H9 (cell line): ENCODE data around the gene FREM1. TPM values are rescaled to one million over a fixed set of nuclear protein-coding genes. Genes with fewer than 3 reads are reported as not detected.

ENCODE experiments used
- DNase-seq: peaks from one replicate; pipeline ENCODE4 v3.0.0-alpha.2; 2017
- H2AFZ ChIP-seq: one replicate; pipeline ENCODE4 v1.6.1; 2013; ENCODE audit warnings: mild to moderate bottlenecking, low read length, control low read depth, moderate library complexity
- H2AK5ac ChIP-seq: 2 replicates; pipeline ENCODE4 v1.6.1; 2013; ENCODE audit warnings: low read length, control low read depth, mixed read lengths; ENCODE audit not compliant: insufficient read length
- H2BK120ac ChIP-seq: one replicate; pipeline ENCODE4 v1.6.1; 2013; ENCODE audit warnings: low read depth, mild to moderate bottlenecking, low read length, control low read depth, inconsistent platforms; ENCODE audit not compliant: poor library complexity, severe bottlenecking
- H2BK12ac ChIP-seq: 2 replicates; pipeline ENCODE4 v1.6.1; 2013; ENCODE audit warnings: low read length, control low read depth, mixed read lengths, low read depth; ENCODE audit not compliant: insufficient read length
- H2BK15ac ChIP-seq: 2 replicates; pipeline ENCODE4 v1.6.1; 2013; ENCODE audit warnings: low read depth, low read length, control low read depth
- H2BK20ac ChIP-seq: one replicate; pipeline ENCODE4 v1.6.1; 2013; ENCODE audit warnings: low read depth, mild to moderate bottlenecking, low read length, control low read depth, inconsistent platforms; ENCODE audit not compliant: poor library complexity, severe bottlenecking
- H2BK5ac ChIP-seq: 2 replicates; pipeline ENCODE4 v1.6.1; 2013; ENCODE audit warnings: low read length, control low read depth, mixed read lengths; ENCODE audit not compliant: insufficient read length
- H3K14ac ChIP-seq: 2 replicates; pipeline ENCODE4 v1.6.1; 2013; ENCODE audit warnings: low read length, control low read depth; ENCODE audit not compliant: insufficient read depth
- H3K18ac ChIP-seq: 2 replicates; pipeline ENCODE4 v1.6.1; 2013; ENCODE audit warnings: low read depth, mild to moderate bottlenecking, mixed read lengths, low read length, control low read depth; ENCODE audit not compliant: insufficient read length
- H3K23ac ChIP-seq: 2 replicates; pipeline ENCODE4 v1.6.1; 2013; ENCODE audit warnings: low read length, control low read depth, mixed read lengths, low read depth; ENCODE audit not compliant: insufficient read length
- H3K23me2 ChIP-seq: 2 replicates; pipeline ENCODE4 v1.6.1; 2013; ENCODE audit warnings: low read depth, mild to moderate bottlenecking, mixed read lengths, low read length, control low read depth; ENCODE audit not compliant: insufficient read length, poor library complexity, severe bottlenecking
- H3K27ac ChIP-seq: 2 replicates; pipeline ENCODE4 v1.5.1; 2013; ENCODE audit warnings: low read length, control low read depth, mixed read lengths, low read depth; ENCODE audit not compliant: insufficient read length
- H3K27me3 ChIP-seq: 2 replicates; pipeline ENCODE4 v1.6.1; 2013; ENCODE audit warnings: low read length, control low read depth, inconsistent platforms; ENCODE audit not compliant: insufficient read depth
- H3K4ac ChIP-seq: 2 replicates; pipeline ENCODE4 v1.6.1; 2013; ENCODE audit warnings: low read depth, mild to moderate bottlenecking, control low read depth, inconsistent platforms, low read length, moderate library complexity
- H3K4me1 ChIP-seq: 2 replicates; pipeline ENCODE4 v1.6.1; 2013; ENCODE audit warnings: low read length, control low read depth, inconsistent platforms; ENCODE audit not compliant: insufficient read depth
- H3K4me2 ChIP-seq: 2 replicates; pipeline ENCODE4 v1.6.1; 2013; ENCODE audit warnings: low read length, control low read depth, mixed read lengths; ENCODE audit not compliant: insufficient read length, insufficient read depth
- H3K56ac ChIP-seq: 2 replicates; pipeline ENCODE4 v1.6.1; 2013; ENCODE audit warnings: low read depth, mild to moderate bottlenecking, mixed read lengths, low read length, control low read depth; ENCODE audit not compliant: insufficient read length
- H3K79me1 ChIP-seq: 2 replicates; pipeline ENCODE4 v1.6.1; 2013; ENCODE audit warnings: low read depth, mild to moderate bottlenecking, moderate library complexity, low read length, control low read depth, inconsistent platforms; ENCODE audit not compliant: insufficient read depth, poor library complexity, severe bottlenecking
- H3K79me2 ChIP-seq: 2 replicates; pipeline ENCODE4 v1.6.1; 2013; ENCODE audit warnings: low read length, control low read depth, inconsistent platforms; ENCODE audit not compliant: insufficient read depth
- H3K9ac ChIP-seq: 2 replicates; pipeline ENCODE4 v1.6.1; 2013; ENCODE audit warnings: low read length, control low read depth, mixed read lengths; ENCODE audit not compliant: insufficient read length; ENCODE audit errors: extremely low read depth
- H3K9me3 ChIP-seq: one replicate; pipeline ENCODE4 v1.6.1; 2013; ENCODE audit warnings: low read depth, low read length, inconsistent platforms; ENCODE audit not compliant: control insufficient read depth
- H3T11ph ChIP-seq: one replicate; pipeline ENCODE4 v1.6.1; 2013; ENCODE audit warnings: mild to moderate bottlenecking, low read length, control low read depth, inconsistent platforms
- H4K20me1 ChIP-seq: one replicate; pipeline ENCODE4 v1.6.1; 2013; ENCODE audit not compliant: control insufficient read depth, insufficient read length, insufficient read depth
- H4K5ac ChIP-seq: 2 replicates; pipeline ENCODE4 v1.6.1; 2013; ENCODE audit warnings: low read depth, mild to moderate bottlenecking, mixed read lengths, low read length, control low read depth; ENCODE audit not compliant: insufficient read length
- H4K8ac ChIP-seq: replicated peaks from 2 replicates; pipeline ENCODE4 v1.6.1; 2013; ENCODE audit warnings: low read length, control low read depth, mixed read lengths, low read depth; ENCODE audit not compliant: insufficient read length
- H4K91ac ChIP-seq: 2 replicates; pipeline ENCODE4 v1.6.1; 2013; ENCODE audit warnings: low read depth, mild to moderate bottlenecking, moderate library complexity, mixed read lengths, low read length, control low read depth; ENCODE audit not compliant: insufficient read length
- H3K27ac Mint-ChIP-seq, 3 experiments: 2 replicates in 2 of 3; 3 replicates in 1 of 3; pipeline ENCODE4 v1.8.0; 2020 to 2021; ENCODE audit warnings: mixed read lengths in 3 of 3, mild to moderate bottlenecking in 1 of 3, moderate library complexity in 1 of 3
- H3K27me3 Mint-ChIP-seq: 2 replicates; pipeline ENCODE4 v1.8.0; 2021; ENCODE audit warnings: low read depth, mild to moderate bottlenecking, moderate library complexity, mixed read lengths
- H3K36me3 Mint-ChIP-seq, 3 experiments: 2 replicates in 2 of 3; 3 replicates in 1 of 3; pipeline ENCODE4 v1.8.0; 2020 to 2021; ENCODE audit warnings: low read depth in 3 of 3, mixed read lengths in 3 of 3; ENCODE audit not compliant: insufficient read depth in 1 of 3
- H3K4me1 Mint-ChIP-seq, 2 experiments: 2 replicates each; pipeline ENCODE4 v1.8.0; 2020; ENCODE audit warnings: mixed read lengths in 2 of 2
- H3K4me3 Mint-ChIP-seq, 2 experiments: 2 replicates in 1 of 2; 3 replicates in 1 of 2; pipeline ENCODE4 v1.8.0; 2020 to 2021; ENCODE audit warnings: mild to moderate bottlenecking in 2 of 2, mixed read lengths in 2 of 2, moderate library complexity in 1 of 2
- H3K9me3 Mint-ChIP-seq, 2 experiments: 2 replicates in 1 of 2; 3 replicates in 1 of 2; pipeline ENCODE4 v1.8.0; 2020; ENCODE audit warnings: mild to moderate bottlenecking in 2 of 2, mixed read lengths in 2 of 2, moderate library complexity in 1 of 2
- CTCF ChIP-seq: fragments of 200-600 bp; sonication (generic); conservative IDR thresholded peaks from 3 replicates; pipeline ENCODE4 v1.8.0; 2021; ENCODE audit warnings: antibody characterized with exemption, mild to moderate bottlenecking
- WGBS: extraction: QIAGEN DNeasy Blood & Tissue Kit; methylation state at CpG from one replicate; pipeline ENCODE4 v1.1.7; 2013; ENCODE audit warnings: missing lambda C conversion rate, low lambda C conversion rate, mixed read lengths; ENCODE audit not compliant: insufficient read length; ENCODE audit errors: extremely low coverage; 5-methylcytosine and 5-hydroxymethylcytosine counted together
- total RNA-seq: library from RNA; stranded (reverse); gene quantifications from 2 replicates; pipeline ENCODE4 v1.2.1, GENCODE V29; 2021

FREM1 gene
- total RNA-seq, 1 experiment from 2014 or later = 0.44 TPM

- TF ChIP-seq CTCF = no peak
- Mint-ChIP-seq H3K36me3 (peaks cover 6 to 10% (median 8%) of the 10 kb centered on the region in 3 experiments), H3K9me3 (peaks cover 11 to 12% of the 10 kb centered on the region in 2 experiments), H3K27me3 (no peaks in the 10 kb centered on the region), H3K27ac (no peak overlapping the region), H3K4me3 (no peak overlapping the region), H3K4me1 (peaks cover 9 to 11% of the 10 kb centered on the region in 2 experiments)
- Histone ChIP-seq H3K23me2 (no peaks in the 10 kb centered on the region), H2BK12ac (no peak overlapping the region), H2AFZ (no peak overlapping the region), H2BK5ac (no peak overlapping the region), H3K14ac (no peak overlapping the region), H3T11ph (no peak overlapping the region), H4K8ac (no peak overlapping the region), H3K27me3 (no peaks in the 10 kb centered on the region), H2BK120ac (no peak overlapping the region), H4K20me1 (no peaks in the 10 kb centered on the region), H3K4ac (no peak overlapping the region), H3K79me2 (no peaks in the 10 kb centered on the region), H3K4me1 (no peaks in the 10 kb centered on the region), H3K9me3 (no peaks in the 10 kb centered on the region), H3K56ac (no peak overlapping the region), H4K5ac (no peak overlapping the region), H2AK5ac (no peak overlapping the region), H3K79me1 (no peaks in the 10 kb centered on the region), H2BK15ac (no peak overlapping the region), H3K27ac (no peak overlapping the region), H3K23ac (no peak overlapping the region), H3K18ac (no peak overlapping the region), H2BK20ac (no peak overlapping the region), H3K4me2 (no peak overlapping the region), H4K91ac (no peak overlapping the region), H3K9ac (no peak overlapping the region)
- no CpG with 5 or more reads among the region's 1 CpG for WGBS
- DNase-seq = no peak
Observed at GRCh38 chr9:14882090-14882489, 28.1 kb downstream of the FREM1 start.
